HG03460 (cell line): ENCODE data around the gene AFAP1.

Experiments
- ATAC-seq: cut with Tn5 transposase; IDR thresholded peaks from one replicate; pipeline ENCODE4 v1.9.1; 2021; ENCODE audit not compliant: unreplicated experiment

Gene AFAP1

DNA sequence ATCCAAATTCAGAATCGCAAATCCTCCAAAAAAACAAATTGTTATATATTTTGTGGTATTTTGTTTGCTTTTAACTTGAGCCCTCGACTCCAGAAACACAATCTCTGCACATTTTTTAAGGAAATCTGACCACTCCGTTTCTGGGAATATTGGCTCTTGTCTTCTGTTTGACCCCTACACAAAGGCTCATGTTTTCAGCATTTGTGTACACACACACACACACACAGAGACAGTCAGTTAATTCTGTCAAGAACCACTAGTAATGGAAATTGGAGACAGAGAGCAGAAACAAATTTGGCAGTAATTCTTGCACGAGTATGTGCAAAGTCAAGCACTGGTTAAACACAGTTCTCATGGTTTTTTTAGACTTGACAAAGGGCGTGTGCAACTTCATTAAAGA, 115.4 kb downstream of the AFAP1 start:
- ATAC-seq: no peak

DNA sequence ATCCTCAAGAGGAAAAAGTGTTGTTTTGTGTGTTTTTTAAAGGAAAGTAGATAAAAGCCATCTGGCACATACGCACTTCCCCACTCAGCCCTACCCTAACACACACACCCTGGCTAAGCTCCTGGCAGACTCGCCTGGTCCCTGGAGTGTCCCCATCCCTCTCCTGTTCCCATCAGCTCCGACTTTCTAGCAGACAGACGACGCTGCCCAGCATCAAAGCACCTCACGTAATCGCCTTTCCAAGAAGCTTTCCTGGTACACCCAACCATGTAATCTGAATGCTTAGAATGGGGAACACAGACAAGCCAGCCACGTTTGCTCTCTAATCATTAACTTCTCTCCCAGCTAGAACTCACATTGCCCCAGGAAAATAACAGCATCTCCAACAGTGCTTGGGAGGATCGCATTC, 116.2 kb downstream of the AFAP1 start:
- ATAC-seq: no peak

DNA sequence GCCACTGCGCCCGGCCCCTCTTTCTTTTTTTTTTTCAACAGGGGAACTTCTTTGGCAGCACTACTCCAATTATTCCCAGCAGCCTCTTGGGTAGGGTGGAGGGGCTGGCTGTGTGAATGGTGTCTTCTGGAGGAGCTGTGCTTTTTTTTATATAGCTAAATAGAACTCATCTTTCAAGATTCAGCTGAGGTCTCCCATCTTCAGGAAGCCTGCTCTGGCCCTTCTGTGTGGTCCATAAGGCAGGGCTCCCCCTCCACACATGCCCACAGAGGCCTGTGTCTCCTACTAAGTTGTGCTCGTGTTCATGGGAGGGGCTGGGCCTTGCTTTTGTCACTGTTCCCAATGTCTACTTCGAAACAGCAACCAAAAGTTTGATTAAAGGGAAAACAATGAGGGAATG, 116.8 kb downstream of the AFAP1 start:
- ATAC-seq: no peak

DNA sequence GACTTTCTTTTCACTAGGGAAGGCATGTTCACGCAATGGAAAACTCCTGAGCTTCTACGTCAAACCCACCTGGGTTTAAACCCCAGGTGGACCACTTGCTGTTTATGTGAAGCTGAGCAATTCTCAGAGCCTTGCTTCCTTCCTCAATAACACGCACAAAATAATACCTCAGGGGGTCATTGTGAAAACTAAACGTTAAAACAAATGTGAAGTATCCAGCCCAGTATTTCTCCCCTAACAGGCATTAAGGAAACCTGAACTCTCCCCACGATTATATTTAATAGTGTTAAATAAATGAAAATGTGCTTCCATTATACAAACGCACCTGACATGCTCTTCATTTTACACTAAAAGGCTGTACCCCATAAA, 117.5 kb downstream of the AFAP1 start:
- ATAC-seq: no peak

DNA sequence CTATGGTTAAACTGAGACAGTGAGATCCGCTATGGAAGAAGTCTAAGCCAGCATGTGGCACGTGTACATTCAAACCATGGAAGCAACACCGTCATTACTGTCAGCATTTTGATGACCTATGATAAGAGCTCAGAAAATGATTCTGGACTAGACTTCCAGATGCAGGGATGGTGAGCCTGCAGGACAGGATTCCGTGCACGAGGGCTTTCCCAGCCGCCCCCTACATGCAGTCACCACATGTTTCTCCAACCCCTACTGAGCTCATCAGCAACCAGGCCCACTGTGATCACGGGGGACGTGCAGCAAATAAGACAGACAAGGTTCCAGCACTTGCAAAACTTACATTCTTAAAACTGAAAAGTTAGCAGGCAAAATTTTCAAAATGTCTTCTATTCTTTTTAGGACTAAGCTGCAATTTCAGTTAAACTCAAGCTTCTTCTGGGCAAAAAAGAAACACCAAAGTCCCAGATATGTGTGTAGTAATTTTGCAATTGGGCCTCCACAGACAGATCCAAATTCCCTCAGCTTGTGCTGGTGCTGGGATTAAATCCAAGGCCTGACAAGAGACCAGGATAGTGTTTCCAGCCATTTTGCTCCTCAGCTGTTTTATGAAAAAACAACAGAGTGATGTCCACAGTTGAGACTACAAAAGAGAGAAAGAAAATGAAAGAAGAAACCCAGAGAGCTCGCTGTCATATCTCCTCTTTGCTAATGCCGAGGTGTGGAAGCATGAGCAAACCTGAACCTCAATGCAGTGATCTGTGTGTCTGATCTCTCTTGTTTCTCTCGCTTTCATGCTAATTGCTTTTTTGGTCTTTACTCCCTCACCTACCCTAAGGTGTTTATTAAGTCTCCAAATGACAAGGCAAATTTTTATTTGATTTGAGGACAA, 118.2 kb downstream of the AFAP1 start:
- ATAC-seq: no peak

DNA sequence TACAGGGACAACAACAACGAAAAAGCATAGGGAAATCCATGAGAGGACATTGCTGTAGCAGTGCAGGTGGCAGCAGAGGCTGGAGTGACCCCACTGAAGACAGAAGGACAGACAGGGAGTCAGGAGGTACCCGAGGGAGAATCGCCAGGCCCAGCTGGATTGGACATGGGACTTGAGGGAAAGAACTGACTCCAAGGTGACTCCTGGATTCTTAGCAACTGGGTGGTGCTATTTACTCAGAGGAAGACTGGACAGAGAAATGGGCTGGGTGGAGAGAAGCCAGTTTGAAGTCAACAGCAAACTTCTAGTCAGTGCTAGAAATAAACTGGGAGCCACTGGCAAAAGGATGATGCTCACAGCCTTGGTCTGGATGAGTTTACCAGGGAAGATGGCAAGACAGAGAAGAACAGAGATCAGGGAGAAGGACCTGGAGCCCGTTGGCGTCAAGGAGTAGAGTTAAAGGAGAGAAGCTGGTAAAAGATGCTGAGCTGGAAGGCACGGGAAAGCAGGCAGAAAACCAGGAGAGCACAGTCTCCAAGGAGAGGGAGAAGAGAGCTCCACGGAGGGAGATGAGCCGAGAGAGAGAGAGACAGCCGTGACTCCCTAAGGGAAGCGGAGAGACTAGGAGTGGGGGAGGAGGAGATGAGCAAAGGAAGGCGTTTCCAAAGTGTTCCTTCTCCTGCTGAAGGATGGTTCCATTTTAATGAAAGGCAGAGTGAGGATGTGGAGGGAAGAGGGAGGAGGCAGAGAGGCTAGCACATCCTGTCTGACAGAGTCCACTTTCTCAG, 119.4 kb downstream of the AFAP1 start:
- no peak for ATAC-seq

DNA sequence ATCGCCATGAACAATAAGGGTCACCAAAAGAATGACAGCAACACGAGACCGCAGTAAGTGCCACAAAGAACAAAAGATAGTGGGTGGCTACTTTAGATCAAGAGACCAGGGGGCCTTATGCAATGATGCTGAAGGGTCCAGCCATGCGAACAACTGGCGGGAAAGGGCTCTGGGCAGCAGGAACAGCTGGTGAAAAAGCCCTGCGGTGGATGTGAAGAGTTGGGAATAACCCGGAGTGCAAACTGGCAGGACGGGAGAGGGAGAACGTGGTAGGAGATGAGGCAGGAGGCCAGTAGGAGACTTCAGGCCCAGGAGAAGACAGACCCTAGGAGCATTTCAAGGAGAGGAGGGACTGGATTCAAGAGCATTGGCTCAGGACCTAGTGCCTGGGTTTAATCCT, 120.2 kb downstream of the AFAP1 start:
- no peak for ATAC-seq

DNA sequence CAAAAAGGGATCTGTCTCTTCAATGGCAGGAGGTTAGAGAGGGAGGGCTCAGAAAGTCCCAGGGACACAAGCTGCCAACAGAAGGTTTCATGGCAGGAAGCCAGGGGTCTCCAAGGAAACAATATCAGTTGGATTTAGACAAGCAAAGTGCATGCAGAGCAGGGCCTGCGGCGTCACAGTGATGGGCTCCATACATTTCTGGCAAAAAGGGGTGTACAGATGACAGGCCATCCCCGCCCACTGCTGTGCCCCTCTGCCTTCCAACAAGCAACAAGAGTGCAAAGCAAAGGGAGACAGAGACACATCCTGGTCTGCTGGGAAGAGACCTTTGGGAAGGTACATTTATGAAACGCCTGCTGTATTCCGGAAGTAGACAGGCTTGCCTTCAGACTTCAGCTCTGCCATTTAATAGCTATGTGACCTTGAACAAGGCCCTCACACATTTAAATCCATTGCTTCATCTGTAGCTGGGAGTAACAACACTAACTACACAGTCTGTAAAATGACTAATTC, 121.2 kb downstream of the AFAP1 start:
- ATAC-seq: no peak

DNA sequence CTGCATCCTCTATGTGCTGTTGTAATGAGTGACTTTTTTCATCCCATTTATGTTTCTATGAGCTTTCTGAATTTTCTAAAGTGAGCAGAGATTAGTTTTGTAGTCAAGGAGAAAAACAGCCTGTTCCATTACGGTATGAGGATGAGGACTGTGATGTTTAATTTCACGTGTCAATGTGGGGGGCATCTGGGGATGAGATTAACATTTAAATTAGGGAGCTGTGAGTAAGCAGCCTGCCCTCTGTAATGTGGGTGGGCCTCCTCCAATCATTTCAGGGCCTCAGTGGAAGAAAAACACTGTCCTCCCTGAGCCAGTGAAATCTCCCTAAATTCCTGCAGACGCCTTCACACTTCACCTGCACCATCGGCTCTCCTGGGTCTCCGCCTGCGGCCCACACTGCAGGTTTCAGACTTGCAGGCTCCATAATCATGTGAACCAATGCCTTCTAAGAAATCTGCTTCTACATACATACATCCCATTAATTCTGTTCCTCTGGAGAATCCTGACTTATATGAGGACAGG, 121.7 kb downstream of the AFAP1 start:
- no peak for ATAC-seq

DNA sequence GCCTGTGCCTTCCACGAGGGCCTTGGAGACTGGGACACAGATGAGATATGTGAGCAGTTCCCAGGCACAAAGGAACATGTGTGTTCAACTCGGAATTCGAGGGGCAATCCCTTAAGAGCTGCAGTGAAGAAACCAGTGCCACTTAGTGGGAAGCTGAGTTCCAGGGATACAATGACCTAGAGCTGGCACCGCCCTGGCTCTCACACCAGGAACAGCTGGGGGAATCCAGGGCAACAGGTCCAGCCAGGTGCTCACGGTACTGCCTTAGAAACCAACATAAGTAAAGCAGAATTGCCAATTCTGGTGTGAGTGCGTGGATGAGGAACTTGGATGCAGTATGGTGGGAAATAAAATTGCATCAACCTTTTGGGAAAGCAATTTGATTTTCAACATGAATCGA, 122.9 kb downstream of the AFAP1 start:
- no peak for ATAC-seq

DNA sequence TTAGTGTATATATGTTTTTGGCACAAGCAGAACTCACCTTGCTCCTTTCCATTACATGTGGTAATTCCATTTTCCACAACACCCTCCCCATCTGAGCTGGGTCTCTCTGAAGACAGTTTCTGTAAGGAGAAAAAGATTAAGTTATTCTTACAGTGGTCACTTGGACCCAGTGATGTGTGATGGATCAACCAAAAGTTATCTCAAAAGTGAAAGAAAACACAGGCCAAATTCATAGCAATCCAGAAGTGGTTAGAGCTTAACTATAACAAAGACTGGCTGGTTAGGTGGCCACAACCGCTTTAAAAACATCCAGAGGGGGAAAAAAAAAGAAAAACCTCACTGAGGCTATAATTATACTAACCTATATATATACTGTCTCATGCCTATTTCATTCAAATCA, 123.7 kb downstream of the AFAP1 start:
- no peak for ATAC-seq

DNA sequence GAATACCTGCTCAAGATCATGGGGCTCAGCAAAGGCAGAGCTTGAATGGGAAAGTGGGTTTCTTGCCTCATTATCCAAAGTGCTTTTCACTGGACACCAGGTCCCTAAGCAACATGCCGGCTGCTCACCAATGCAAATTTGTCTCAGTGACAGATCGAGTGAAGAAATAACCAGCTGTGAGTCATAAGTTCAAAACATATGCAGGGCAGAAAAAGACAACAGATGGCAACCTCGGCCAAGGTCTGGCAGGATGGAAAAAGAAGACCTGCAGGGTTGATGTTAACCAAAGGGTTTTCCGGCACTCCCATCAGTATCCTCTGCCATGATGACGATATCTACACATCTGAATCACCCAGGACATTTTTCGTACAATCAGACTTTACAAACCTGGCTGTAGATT, 124.1 kb downstream of the AFAP1 start:
- no peak for ATAC-seq

DNA sequence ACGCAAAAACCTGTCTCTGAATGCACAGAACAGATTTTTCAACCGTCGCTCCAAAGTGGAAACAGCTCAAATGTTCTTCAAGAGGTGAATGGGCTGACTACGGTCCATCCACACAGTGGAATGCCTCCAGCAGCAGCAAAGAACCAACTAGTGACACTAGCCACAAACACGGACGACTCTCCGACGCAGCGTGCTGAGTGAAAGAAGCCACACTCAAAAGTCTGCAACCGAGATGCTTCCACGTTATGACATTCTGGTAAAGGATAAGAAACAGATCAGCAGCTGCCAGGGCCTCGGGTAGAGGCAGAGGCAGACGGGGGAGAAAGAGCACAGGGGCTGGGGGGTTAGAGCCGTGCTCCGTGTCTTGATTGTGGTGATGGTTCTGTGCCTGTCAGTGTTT, 125.2 kb downstream of the AFAP1 start:
- ATAC-seq: no peak

DNA sequence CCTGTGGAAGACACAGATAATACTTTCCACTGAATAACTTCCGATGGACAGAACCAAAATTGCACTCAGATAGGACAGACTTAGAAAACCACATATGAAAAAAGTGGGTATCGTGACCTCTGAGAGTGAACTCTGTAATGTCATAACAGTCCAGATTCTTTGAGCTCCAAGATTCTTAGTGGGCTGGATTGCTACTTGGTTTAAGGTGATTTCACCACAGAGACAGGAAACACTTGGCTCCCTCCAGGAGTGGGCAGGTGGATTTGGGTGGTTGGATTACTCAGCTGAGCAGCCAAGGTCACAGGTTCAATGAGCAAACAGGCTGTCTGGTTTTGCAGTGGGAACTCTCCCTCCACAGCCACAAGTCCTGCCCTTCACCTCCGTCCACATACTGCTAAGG, 126.0 kb downstream of the AFAP1 start:
- ATAC-seq: no peak

DNA sequence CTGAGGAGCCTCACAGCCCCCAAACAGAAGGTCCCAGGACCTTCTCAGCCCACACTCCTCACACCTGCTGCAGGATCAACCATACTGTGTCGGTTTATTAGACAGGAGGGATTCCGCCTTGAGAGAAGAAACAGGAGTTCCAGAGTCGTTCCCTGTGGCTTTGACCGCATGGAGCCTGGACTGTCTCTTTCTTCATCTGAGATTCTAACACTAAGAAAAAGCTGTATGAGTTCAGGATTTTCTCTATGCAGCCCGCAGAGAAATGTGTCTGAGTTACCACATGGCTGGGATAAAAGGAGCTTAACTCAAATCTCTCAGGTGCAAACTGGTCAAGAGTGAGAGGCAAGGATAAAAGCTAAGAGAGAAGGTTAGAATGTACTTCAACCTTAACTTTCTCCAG, 126.7 kb downstream of the AFAP1 start:
- ATAC-seq: no peak

DNA sequence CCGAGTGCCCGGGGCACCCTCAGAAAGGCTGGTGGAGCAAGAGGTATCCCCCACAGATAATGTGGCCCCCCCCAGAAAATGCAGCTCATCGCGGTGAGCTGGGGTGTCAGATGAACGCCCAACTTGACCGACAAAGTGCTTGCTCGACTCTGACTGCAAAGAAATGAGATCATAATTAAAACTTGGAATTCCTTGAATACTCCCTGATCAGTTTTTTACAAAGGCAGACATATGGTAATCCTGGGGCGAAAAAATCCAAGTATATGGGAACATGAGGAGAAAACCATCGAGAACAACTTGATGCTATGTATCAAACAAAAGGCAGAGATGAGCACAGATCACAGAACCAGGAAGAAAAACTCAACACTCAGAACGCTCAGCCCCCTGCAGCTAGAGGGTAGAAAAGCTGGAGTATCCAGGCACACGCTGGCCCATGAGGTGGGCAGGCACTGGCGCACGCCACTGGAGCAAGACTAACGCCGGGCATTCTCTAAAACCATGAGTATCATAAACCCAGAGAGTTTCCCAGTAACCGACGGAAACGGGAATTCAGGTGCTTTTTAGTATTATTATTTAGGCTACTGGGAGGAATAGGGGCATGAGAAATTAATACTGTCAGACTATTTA, 127.3 kb downstream of the AFAP1 start:
- ATAC-seq: no peak

DNA sequence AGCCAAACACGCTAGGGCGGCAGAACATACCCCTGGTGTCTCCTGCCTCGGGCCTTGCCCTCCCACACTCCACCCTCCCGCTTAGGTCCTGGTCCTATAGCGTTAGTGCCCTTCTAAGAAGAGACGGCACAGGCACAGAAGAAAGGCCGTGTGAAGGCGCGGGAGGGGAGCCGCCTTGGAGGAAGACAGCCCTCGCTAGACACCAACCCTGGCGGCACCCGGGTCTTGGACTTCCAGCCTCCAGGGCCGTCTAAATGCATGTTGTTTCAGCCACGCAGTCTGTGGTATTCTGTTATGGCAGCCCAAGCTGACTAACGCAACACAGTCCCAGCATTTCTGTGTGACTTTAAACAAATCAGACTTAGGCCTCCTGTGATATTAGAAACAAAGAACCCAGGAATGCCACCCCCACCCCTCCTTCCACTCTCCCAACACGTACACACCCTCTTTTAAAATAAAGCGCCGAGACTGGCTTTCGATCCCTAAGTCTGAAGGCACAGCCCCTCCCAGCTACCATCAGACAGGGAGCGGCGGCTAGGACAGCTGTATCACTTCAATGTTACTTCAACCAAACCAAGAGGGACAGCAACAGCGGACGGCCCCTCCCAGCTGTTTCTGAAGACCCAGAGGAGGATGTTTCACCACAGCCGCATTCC, 128.0 kb downstream of the AFAP1 start:
- ATAC-seq: no peak

DNA sequence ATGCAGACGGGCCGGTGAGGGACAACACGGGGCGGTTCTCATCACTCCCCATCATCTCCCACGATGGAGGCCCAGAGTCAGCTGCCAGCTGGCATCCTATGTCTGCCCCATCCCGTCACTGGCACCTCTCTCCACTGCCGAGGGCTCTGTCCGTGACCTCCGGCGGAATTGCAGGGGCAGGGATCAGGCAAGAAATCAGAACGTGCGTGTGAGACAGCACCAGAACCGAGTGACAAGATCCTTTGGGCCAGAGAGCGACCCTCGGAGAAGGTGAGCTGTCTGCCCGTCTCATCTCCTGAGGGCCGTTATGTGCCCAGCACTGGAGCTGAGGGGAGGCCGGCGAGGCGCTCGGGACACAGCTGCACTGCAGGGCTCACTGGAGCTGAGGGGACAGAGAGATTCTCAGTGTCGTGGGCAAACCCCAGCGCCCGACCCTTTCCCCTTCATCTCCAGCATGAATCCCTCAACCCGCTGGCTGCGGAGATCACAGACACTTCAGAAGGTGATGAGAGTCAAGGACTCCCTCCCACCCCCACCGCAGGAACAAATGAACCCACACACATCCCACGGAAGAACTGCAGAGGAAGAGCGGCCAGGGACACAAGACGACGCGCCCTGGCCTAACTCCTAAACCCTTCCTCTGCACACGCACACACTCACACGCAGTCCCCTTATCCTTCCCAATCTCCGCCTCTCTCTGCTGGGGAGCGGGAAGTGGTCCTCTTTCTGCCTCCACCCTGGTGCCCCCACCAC, 128.7 kb downstream of the AFAP1 start:
- ATAC-seq: no peak

DNA sequence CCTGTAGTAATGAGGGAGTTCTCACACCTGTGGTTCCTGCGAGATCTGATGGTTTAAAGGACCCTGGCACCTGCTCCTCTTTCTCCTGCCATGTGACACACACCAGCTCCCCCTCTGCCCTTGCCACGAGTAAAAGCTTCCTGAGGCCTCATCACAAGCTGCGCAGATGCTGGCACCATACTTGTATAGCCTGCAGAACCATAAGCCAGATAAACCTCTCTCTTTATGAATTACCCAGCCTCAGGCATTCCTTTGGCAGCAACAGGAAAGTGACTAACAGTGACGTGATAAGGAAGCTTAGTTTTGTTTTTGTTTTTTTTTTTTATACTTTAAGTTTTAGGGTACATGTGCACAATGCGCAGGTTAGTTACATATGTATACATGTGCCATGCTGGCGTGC, 130.9 kb downstream of the AFAP1 start:
- no peak for ATAC-seq

DNA sequence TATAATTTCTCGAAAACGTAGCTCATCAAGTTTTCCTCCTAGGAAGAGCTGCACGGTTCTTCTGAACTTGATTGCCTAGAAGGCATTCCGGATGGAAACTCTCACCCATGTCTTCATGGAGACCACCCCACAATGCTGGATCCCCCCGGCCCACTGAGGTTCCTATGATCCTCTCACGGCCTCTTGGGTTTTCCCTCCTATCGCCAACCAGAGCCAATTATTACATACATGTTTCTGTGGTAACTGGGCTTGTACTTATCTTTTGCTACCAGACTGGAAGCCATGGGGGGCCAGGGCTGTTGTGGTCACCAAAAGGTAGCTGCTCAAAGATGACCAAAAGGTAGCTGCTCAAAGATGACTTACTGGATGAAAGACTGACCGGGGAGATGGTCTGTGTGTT, 131.5 kb downstream of the AFAP1 start:
- no peak for ATAC-seq
